Activated CD8-positive, alpha-beta memory T cell treated with anti-CD3 and anti-CD28 coated beads for 36 hours (primary cell): ENCODE measurements around the gene MID1. TPM values are rescaled to one million over a fixed set of nuclear protein-coding genes. Genes with fewer than 3 reads are reported as not detected.

Experiments
- CTCF ChIA-PET: fragments of 350-600 bp; sonication (Branson Sonifier 250); formaldehyde crosslinking; loops from one replicate; lab custom pipeline; 2021; ENCODE audit warnings: antibody characterized with exemption; lab: Charles Lee
- POLR2A ChIA-PET: fragments of 350-600 bp; sonication (Branson Sonifier 250); formaldehyde crosslinking; loops from one replicate; lab custom pipeline; 2021; ENCODE audit warnings: antibody characterized with exemption; lab: Charles Lee
- total RNA-seq, 2 experiments: library from RNA; stranded (reverse); gene quantifications; one replicate each; pipeline ENCODE4 v1.2.3, GENCODE V29; 2021

Gene MID1, protein sequence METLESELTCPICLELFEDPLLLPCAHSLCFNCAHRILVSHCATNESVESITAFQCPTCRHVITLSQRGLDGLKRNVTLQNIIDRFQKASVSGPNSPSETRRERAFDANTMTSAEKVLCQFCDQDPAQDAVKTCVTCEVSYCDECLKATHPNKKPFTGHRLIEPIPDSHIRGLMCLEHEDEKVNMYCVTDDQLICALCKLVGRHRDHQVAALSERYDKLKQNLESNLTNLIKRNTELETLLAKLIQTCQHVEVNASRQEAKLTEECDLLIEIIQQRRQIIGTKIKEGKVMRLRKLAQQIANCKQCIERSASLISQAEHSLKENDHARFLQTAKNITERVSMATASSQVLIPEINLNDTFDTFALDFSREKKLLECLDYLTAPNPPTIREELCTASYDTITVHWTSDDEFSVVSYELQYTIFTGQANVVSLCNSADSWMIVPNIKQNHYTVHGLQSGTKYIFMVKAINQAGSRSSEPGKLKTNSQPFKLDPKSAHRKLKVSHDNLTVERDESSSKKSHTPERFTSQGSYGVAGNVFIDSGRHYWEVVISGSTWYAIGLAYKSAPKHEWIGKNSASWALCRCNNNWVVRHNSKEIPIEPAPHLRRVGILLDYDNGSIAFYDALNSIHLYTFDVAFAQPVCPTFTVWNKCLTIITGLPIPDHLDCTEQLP
- total RNA-seq: under 1 TPM; 0.08 to 0.10 TPM

DNA sequence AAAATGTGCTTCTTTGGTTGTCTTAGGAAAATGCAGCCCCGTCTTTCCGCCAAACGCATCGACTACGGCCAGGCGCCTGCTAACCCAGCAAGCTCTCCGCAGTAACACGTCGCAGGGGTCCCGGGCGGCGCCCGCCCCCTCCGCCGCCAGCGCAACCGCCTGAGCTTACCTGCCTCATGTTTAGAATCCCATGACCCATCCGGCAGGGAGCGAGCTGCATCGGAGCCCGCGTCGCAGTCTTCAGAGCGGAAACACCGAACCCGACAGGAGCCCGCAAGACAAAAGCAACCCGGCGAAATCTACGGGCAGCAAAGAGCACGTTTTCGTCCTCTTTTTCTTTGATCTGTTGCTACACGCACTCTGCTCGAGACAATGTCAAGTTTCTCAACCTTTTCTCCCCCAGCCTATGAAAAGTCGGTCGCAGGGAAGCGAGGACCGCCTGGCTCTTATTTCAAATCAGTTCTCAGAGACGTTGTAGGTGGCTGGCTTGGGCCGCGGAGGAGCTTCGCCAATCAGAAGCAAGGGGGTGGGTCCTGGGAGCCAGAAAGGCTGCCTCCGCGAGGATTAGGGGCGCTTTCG, at the start of gene MID1:
TSS of gene MID1 (minus strand) at position 465 of the 579 bp plus-strand sequence. CDS start 53,038 bp downstream, outside the sequence.
- CTCF ChIA-PET: no interaction called here

GRCh38 chrX:10667143-10667542, 46.8 kb upstream of the MID1 start:
- POLR2A ChIA-PET: no interaction called here
- CTCF ChIA-PET: no interaction called here

More for the DNA sequence above, at the start of gene MID1:
- POLR2A ChIA-PET: no interaction called here

- ChIA-PET POLR2A (no interaction called here), CTCF (no interaction called here)
Observed at GRCh38 chrX:10666102-10666501, 45.7 kb upstream of the MID1 start.

- POLR2A ChIA-PET: no interaction called here
- CTCF ChIA-PET: no interaction called here
Observed at GRCh38 chrX:10665681-10666080, 45.3 kb upstream of the MID1 start.

- ChIA-PET POLR2A (no interaction called here), CTCF (no interaction called here)
Observed at GRCh38 chrX:10660171-10660570, 39.8 kb upstream of the MID1 start.

GRCh38 chrX:10656214-10656613, 35.8 kb upstream of the MID1 start:
- POLR2A ChIA-PET: no interaction called here

GRCh38 chrX:10654960-10655359, 34.6 kb upstream of the MID1 start:
- ChIA-PET POLR2A (no interaction called here), CTCF (no interaction called here)

More at GRCh38 chrX:10656214-10656613, 35.8 kb upstream of the MID1 start:
- CTCF ChIA-PET: no interaction called here

DNA sequence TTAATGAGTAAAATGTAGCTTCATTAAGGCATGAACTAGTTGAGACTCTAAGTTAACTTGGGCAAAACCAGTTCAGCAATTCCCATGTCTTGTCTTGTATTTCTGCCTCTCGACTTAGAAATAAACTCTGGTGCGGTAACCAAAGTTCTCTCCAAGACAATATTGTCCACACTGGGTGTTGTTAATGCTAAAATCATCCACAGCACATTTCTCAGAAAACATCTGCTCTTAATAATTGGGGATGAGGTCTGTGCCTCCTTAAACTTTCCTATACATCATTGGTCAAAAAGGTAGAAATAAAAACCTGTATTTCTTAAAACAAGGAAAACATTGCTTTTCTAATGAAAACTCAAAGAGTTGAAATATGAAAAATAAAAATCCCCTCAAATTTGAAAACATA, 32.9 kb upstream of the MID1 start:
- ChIA-PET POLR2A (no interaction called here), CTCF (no interaction called here)

DNA sequence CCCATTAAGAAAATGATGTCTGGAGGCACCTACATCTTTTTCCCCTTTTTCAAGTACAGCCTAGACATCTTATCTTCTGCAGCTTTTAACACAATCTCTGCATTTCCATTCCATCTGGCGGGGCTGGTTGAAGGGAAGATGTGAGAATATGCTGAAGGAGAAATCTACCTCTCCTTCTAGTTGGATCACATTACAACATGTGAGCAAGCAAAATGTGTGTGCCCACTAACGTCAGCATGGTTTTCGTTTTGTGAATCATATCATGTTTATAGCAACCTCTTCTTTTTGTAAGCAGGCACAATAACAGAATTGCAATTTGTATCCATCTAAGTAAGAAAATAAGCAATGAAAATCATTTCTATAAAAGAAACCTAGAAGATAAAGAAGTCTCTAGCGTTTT, 28.9 kb upstream of the MID1 start:
- ChIA-PET POLR2A (no interaction called here), CTCF (no interaction called here)

DNA sequence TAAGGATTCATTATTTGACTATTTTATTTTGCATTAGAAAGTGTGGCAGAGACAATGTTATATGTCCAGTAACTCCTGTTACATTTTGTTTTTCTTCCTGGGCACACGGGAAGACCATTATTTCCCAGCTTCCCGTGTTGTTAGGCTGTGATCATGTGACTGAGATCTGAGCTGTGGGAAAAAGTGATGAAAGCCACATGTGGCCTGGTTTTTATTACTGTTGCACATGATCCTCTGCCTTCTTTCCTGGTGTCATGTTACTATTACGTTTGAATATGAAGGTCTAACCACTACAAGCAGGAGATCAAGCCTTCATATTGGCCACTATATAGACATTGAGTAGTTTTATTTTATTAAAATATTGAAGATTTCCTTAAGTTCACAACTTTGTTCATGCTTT, 28.2 kb upstream of the MID1 start:
- ChIA-PET CTCF (no interaction called here), POLR2A (no interaction called here)

GRCh38 chrX:10636851-10637250, 16.5 kb upstream of the MID1 start:
- CTCF ChIA-PET: no interaction called here
- POLR2A ChIA-PET: no interaction called here

DNA sequence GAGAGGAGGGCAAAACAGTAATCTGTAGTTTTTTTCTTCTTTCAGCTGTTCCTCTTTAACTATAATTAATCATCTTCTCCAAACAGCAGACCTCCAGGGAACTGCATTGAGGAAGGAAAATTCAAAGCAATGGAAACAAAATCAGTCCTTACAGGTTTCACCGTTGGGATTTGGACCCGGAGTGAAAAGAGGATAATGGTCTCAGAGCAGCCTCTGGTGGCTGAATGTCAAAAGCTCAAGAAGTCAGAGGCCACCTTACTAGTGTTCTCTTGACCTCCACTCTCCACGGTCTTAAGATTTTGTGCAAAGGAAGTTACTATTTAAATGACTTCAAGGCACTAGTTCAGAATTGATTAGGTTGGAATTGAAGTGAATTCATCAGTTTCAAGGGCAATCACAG, 16.0 kb upstream of the MID1 start:
- ChIA-PET POLR2A (no interaction called here), CTCF (no interaction called here)

DNA sequence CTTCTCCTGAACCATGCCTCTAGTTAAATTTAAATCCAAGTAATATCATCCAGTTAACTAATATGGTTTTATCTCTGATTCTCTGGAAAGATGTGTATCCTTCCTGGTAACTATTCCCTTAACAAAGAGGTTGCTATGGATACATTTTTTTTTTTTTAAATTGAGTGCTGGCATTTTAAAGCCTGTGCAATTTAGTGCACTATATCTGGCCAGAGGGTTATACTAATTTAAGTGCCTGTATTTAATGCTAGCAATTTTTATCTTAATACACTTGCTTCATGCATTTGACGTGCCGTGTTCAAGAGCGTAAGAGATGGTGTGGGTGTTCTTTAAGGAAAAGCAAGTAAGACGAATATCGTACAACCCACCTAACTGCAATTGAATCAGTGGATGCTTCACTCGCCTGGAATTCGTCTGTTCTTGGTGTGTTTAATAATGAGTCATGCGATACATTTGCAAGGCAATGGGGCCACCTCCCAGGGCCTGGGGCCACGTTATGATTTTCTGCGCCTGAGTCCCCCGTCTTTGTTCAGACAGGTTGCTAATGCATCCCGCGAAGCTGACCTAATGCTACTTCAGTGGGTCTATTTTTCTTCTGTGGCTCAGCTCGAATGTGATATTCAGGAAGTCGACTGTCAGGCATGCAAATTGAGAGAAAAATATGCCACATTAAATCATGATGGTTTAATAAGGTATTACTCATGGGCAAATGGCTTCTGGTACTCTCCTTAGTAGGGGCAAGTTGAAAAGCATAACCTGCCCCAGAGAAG, 14.2 kb upstream of the MID1 start:
- POLR2A ChIA-PET: no interaction called here

DNA sequence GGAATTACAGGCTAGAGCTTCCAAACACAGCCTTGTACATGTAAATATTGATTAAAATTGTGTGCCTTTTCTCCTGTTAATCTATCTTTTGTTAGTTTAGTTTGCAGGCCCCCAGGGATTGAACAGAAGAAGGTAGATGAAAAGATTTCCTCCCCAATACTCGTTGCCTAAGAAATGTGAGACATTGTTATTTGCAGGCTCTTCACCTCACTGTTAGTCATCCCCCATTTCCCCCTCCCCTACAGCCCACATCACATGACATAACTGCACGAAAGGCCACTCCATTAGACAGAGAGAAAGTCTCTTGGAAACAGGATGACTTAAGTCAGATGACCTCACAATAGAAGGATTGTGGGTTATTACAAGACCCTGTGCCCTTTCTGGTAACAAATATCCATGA, 13.3 kb upstream of the MID1 start:
- ChIA-PET POLR2A (no interaction called here), CTCF (no interaction called here)

More for the DNA sequence above, 14.2 kb upstream of the MID1 start:
- CTCF ChIA-PET: no interaction called here

- ChIA-PET POLR2A (no interaction called here), CTCF (no interaction called here)
Observed at GRCh38 chrX:10631416-10632145, 11.2 kb upstream of the MID1 start.

DNA sequence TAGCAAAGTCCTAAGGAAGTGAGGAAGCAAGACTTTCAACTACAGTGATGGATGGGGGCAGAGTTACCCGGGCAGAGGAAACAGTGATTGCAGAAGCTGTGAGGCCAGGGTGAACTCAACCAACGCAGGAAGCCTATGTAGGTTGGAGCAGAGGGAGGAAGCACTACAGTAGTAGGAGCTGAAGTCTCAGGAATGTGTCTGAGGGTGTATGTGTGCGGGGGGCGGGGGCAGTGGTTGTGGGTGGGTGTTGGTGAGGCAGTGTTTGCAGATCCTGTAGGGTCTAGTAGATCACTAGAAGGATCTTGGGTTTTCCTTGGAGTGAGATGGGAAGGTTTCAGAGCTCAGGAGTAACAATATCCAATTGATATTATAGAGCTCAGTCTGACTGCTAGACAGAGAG, 9.9 kb upstream of the MID1 start:
- ChIA-PET CTCF (no interaction called here), POLR2A (no interaction called here)

GRCh38 chrX:10629905-10630304, 9.5 kb upstream of the MID1 start:
- POLR2A ChIA-PET: no interaction called here
- CTCF ChIA-PET: no interaction called here

DNA sequence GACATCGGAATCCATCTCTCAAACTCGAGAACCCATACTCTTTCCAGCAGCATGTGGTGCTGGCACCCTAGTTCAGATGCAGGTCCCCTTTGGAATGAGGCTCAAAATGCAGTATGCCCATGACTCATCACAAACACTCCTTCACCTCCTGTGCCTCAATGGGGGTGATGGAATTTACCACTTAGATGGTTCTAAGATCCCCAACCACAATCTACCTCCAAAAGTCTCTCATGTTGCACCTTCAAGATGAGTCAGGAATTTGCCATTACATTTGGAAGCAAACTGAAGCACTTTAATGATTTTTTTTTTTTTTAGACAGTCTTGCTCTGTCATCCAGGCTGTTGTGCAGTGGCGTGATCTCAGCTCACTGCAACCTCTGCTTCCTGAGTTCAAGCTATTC, 8.5 kb upstream of the MID1 start:
- ChIA-PET POLR2A (no interaction called here), CTCF (no interaction called here)

- ChIA-PET POLR2A (no interaction called here), CTCF (no interaction called here)
Observed at GRCh38 chrX:10622197-10622596, 1.8 kb upstream of the MID1 start.
